ENCODE data around the gene ATG2A.

The ATG2A gene

DNA sequence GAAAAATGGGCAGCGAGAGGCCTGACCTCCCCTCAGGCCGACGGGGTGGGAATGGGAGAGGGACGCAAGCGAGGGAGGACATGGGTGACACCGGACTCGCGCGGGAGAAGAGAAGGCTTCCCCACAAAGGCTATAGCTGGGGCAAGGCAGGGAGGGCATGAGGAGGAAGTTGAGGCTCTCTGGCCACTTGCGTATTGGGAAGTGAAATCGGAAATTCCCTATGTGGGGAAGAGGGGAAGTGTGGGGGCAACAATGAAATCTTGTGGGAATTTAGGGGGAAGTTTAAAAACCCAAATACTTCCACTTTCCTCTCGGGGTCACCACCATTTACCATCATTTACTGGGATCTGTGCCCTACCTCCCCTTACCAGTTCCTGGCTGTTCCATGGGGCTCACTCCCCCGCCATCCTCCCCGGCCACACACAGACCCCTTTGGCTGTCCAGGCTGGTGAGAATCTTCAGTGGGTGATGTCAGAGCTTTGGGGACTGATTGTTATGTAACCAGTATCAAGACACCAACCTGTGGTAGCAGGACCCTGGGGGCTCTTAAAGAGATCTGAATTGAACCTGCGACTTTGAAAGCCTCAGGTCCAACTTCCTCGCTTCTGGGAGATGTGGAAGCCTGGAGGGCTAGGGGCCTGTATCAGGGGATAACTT lies 37.6 kb downstream of the ATG2A start:
- H3K27ac ChIP-seq (ENCODE audit: insufficient read depth, low read length, poor library complexity, severe bottlenecking) = peak overlapping the region; percentile 85
- H3K27me3 ChIP-seq (replicated peaks; ENCODE audit: control insufficient read depth, insufficient read depth, low read length, poor library complexity, severe bottlenecking) = no peaks in the 10 kb centered on the region
- H3K36me3 ChIP-seq (ENCODE audit: control insufficient read depth, insufficient read depth, low read length) = peaks cover 4% of the 10 kb centered on the region
- peak overlapping the region; percentile 53 for H3K4me3 ChIP-seq (ENCODE audit: insufficient read depth, low read depth, low read length, poor library complexity, severe bottlenecking)
- DNase-seq = no peak
- peaks cover 42% of the 10 kb centered on the region for H3K4me1 ChIP-seq (ENCODE audit: control insufficient read depth, insufficient read depth, low read length, poor library complexity, severe bottlenecking)
- H3K9me3 ChIP-seq (ENCODE audit: control insufficient read depth, low read length) = no peaks in the 10 kb centered on the region

DNA sequence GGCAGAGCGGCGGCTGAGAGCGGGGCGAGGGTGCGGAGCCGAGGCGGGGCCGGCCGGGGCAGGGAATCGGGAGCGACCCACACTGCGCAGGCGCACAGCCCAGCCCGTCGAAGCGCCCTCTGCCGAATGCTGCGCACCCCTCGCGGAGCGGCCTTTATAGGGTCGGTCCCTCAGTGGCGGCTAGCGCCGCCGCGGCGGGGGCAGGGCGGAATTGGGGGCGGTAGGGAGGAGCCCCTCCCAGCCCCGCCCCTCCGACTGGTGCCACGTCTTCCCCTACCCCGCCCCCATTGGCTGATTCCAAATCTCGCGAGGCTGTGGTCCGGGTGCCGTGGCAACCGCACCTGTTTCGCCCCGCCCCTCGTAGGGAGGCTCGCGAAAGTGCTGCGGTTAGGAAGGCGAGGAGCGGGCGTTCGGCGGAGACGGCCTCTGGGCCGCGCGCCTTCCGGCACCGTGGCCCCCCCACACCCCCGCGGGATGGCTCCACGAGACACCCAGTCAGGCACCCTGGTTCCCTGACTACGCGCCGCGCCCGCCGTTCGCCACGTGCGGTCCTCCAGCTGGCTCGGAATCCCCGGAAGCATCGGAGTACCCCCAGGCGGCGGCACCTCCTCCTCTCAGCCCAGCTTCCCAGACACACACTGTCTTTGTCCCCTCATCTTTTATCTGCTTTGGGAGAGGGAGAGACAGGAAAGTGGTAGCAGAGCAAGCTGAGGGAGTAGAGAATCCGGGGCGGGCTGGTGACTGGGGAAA lies 38.3 kb downstream of the ATG2A start, which contains the start of gene EHD1:
Gene EHD1, minus strand, starts transcription at position 128 of the 750 bp plus-strand sequence. CDS start 157 bp downstream, outside the sequence.
- DNase-seq = peak; percentile 99 to 100 (median 100)
- no peaks in the 10 kb centered on the region for H3K27me3 ChIP-seq (replicated peaks; ENCODE audit: control insufficient read depth, insufficient read depth, low read length, poor library complexity, severe bottlenecking)
- H3K4me1 ChIP-seq (ENCODE audit: control insufficient read depth, insufficient read depth, low read length, poor library complexity, severe bottlenecking) = peaks cover 42% of the 10 kb centered on the region
- peak within 1 kb of the TSS; percentile 95 for H3K4me3 ChIP-seq (ENCODE audit: insufficient read depth, low read depth, low read length, poor library complexity, severe bottlenecking)
- H3K27ac ChIP-seq (ENCODE audit: insufficient read depth, low read length, poor library complexity, severe bottlenecking) = peak within 1 kb of the TSS; percentile 85
- peaks cover 6% of the 10 kb centered on the region for H3K36me3 ChIP-seq (ENCODE audit: control insufficient read depth, insufficient read depth, low read length)
- no peaks in the 10 kb centered on the region for H3K9me3 ChIP-seq (ENCODE audit: control insufficient read depth, low read length)

DNA sequence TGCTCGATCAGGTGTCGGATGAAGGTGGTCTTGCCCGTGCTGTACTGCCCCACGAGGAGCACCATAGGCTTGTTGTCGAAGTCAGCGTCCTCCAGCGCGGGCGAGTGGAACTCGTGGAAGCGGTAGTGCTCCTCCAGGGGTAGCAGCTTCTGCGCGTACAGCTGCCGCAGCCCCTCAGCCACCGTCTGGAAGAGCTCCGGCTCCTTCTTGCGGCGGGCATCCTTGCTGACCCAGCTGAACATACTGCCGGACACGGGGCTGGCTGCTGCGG lies 38.9 kb downstream of the ATG2A start:
- DNase-seq = no peak
- Histone ChIP-seq H3K4me3 (ENCODE audit: insufficient read depth, low read depth, low read length, poor library complexity, severe bottlenecking) (peak overlapping the region; percentile 95), H3K4me1 (ENCODE audit: control insufficient read depth, insufficient read depth, low read length, poor library complexity, severe bottlenecking) (peaks cover 45% of the 10 kb centered on the region), H3K9me3 (ENCODE audit: control insufficient read depth, low read length) (no peaks in the 10 kb centered on the region), H3K27me3 (replicated peaks; ENCODE audit: control insufficient read depth, insufficient read depth, low read length, poor library complexity, severe bottlenecking) (no peaks in the 10 kb centered on the region), H3K27ac (ENCODE audit: insufficient read depth, low read length, poor library complexity, severe bottlenecking) (peak overlapping the region; percentile 85), H3K36me3 (ENCODE audit: control insufficient read depth, insufficient read depth, low read length) (peaks cover 9% of the 10 kb centered on the region)

DNA sequence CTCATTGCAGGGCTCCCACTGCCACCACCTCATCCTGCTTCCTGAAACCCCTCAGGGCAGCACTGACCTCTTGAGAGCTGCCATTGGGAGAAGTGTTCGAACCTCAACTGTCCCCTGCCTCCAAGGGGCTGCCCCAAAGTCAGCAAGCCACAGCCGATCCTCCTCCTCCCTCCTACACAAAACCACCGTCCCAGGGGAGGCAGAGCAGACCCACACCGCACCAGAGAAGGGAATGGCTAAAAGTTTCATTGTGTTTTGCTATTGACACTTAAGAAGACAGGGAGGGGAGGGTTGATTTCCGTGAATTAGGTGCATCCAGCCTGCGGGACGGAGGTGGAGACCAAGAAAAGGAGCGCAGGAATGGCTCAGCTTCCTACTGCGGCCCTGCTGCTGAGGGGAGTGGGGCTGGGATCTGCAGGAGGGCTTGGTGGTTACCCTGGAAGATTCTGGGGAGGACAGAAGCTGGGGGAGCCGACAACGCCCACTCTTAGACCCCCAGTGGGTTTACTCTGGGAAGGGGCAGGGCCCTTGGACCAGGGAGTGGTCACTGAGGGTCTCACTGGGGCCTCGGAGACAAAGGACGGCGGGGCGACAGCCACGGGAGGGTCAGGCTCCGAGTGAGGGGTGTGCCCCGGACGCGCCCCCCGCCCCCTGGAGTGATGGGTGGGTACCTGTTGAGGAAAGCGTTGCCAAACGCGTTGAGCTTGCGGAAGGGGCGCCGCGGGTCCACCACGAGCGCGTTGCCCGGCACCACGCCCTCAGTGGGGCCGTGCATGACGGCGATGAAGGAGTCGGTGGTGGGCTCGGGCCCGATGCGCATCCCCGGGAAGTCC lies 39.4 kb downstream of the ATG2A start:
- peaks cover 51% of the 10 kb centered on the region for H3K4me1 ChIP-seq (ENCODE audit: control insufficient read depth, insufficient read depth, low read length, poor library complexity, severe bottlenecking)
- H3K36me3 ChIP-seq (ENCODE audit: control insufficient read depth, insufficient read depth, low read length) = peaks cover 12% of the 10 kb centered on the region
- H3K27ac ChIP-seq (ENCODE audit: insufficient read depth, low read length, poor library complexity, severe bottlenecking) = peak overlapping the region; percentile 85
- no peaks in the 10 kb centered on the region for H3K27me3 ChIP-seq (replicated peaks; ENCODE audit: control insufficient read depth, insufficient read depth, low read length, poor library complexity, severe bottlenecking)
- H3K9me3 ChIP-seq (ENCODE audit: control insufficient read depth, low read length) = no peaks in the 10 kb centered on the region
- H3K4me3 ChIP-seq (ENCODE audit: insufficient read depth, low read depth, low read length, poor library complexity, severe bottlenecking) = peak overlapping the region; percentile 95
- no peak for DNase-seq

DNA sequence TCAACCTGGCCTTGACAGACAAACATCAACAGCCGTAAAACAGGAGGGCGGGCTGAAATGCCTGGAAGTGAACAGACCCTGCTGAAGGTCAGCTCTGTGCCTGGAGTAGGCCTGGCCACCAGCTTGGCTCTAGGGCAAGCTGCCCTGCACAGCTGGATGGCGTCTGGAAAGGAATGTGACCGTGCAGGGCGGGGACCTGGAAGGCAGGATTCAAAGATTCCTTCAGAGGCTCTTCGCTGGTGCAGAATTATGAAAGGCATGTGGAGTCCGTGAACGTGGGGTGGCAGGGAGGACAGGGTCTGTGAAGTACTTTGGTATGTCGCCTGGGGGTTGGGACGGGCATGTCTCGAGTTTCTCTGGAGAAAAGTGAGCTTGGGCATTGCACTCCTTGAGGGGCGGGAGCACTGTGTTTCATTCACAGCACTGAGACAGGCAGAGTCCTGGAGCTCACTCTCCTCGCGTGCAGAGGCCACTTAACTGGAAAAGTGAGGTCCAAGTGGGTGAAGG lies 40.1 kb downstream of the ATG2A start:
- DNase-seq = no peak
- H3K4me1 ChIP-seq (ENCODE audit: control insufficient read depth, insufficient read depth, low read length, poor library complexity, severe bottlenecking) = peaks cover 56% of the 10 kb centered on the region

DNA sequence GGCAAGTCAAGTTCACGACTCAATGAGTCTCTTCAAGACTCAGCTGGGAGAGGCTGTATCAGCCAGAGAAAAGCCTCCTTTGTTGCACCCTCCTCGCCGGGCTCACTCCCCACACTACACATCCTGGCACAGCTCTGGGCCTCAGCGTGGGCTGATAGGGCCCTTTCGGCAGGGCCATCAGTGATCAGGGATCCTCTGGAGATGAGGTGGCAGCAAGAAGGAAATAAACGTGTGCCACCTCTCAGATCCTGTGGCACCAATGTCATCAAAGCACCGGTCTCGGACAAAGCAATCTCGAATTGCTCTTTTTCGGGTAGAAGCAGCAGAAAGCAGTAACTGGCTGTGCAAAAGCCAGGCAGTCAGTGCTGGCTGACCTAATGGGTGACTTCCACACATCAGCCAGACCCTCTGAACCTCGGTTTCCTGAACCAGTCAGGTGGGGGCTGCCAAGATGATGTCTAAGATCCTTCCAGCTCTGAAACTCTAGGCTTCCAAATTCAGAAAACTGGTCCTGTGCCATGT lies 40.7 kb downstream of the ATG2A start:
- peak overlapping the region; percentile 95 for H3K4me3 ChIP-seq (ENCODE audit: insufficient read depth, low read depth, low read length, poor library complexity, severe bottlenecking)
- H3K27me3 ChIP-seq (replicated peaks; ENCODE audit: control insufficient read depth, insufficient read depth, low read length, poor library complexity, severe bottlenecking) = no peaks in the 10 kb centered on the region
- peak overlapping the region; percentile 85 for H3K27ac ChIP-seq (ENCODE audit: insufficient read depth, low read length, poor library complexity, severe bottlenecking)
- peaks cover 24% of the 10 kb centered on the region for H3K36me3 ChIP-seq (ENCODE audit: control insufficient read depth, insufficient read depth, low read length)
- H3K9me3 ChIP-seq (ENCODE audit: control insufficient read depth, low read length) = no peaks in the 10 kb centered on the region
- DNase-seq = no peak
- H3K4me1 ChIP-seq (ENCODE audit: control insufficient read depth, insufficient read depth, low read length, poor library complexity, severe bottlenecking) = peaks cover 62% of the 10 kb centered on the region

More for the DNA sequence above, 40.1 kb downstream of the ATG2A start:
- peak overlapping the region; percentile 95 for H3K4me3 ChIP-seq (ENCODE audit: insufficient read depth, low read depth, low read length, poor library complexity, severe bottlenecking)
- H3K9me3 ChIP-seq (ENCODE audit: control insufficient read depth, low read length) = no peaks in the 10 kb centered on the region
- peaks cover 18% of the 10 kb centered on the region for H3K36me3 ChIP-seq (ENCODE audit: control insufficient read depth, insufficient read depth, low read length)
- H3K27ac ChIP-seq (ENCODE audit: insufficient read depth, low read length, poor library complexity, severe bottlenecking) = peak overlapping the region; percentile 85
- no peaks in the 10 kb centered on the region for H3K27me3 ChIP-seq (replicated peaks; ENCODE audit: control insufficient read depth, insufficient read depth, low read length, poor library complexity, severe bottlenecking)

DNA sequence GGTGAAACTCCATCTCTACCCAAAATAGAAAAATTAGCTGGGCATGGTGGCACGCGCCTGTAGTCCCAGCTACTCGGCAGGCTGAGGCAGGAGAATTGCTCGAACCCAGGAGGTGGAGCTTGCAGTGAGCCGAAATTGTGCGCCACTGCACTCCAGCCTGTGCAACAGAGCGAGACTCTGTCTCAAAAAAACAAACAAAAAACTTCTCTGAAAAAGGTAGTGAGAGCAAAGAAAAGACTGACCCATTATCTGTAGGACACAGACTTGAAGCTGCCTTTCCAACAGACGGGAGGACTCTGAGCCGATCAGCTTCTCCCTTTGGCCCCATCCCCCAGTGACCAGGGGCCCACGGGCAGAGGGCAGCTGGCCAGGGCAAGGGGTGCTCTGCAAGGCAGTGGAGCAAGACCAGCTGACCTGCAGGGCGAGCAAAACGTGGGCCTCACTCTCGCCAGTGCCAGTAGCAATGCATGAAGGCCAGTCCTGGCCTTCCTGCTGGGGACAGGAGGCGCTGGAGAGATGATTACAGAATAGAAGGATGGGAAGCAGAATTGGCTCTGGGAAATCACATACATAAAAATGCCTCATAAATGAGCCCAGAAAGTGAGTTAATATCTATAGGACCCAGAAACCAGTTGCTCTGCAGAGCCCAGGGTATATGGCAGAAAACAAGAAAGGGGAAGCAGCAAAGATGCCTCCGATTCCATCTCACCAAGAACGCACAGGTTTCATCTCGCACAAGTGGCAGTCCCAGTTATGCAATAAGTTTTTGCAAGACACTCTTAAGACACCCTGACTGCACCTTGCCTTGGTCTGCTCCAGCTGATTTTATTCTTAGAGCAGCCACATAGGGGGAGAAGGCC lies 41.4 kb downstream of the ATG2A start:
- Histone ChIP-seq H3K27ac (ENCODE audit: insufficient read depth, low read length, poor library complexity, severe bottlenecking) (peak overlapping the region; percentile 85), H3K9me3 (ENCODE audit: control insufficient read depth, low read length) (no peaks in the 10 kb centered on the region), H3K4me3 (ENCODE audit: insufficient read depth, low read depth, low read length, poor library complexity, severe bottlenecking) (peak overlapping the region; percentile 95), H3K36me3 (ENCODE audit: control insufficient read depth, insufficient read depth, low read length) (peaks cover 31% of the 10 kb centered on the region), H3K4me1 (ENCODE audit: control insufficient read depth, insufficient read depth, low read length, poor library complexity, severe bottlenecking) (peaks cover 66% of the 10 kb centered on the region), H3K27me3 (replicated peaks; ENCODE audit: control insufficient read depth, insufficient read depth, low read length, poor library complexity, severe bottlenecking) (no peaks in the 10 kb centered on the region)
- no peak for DNase-seq

DNA sequence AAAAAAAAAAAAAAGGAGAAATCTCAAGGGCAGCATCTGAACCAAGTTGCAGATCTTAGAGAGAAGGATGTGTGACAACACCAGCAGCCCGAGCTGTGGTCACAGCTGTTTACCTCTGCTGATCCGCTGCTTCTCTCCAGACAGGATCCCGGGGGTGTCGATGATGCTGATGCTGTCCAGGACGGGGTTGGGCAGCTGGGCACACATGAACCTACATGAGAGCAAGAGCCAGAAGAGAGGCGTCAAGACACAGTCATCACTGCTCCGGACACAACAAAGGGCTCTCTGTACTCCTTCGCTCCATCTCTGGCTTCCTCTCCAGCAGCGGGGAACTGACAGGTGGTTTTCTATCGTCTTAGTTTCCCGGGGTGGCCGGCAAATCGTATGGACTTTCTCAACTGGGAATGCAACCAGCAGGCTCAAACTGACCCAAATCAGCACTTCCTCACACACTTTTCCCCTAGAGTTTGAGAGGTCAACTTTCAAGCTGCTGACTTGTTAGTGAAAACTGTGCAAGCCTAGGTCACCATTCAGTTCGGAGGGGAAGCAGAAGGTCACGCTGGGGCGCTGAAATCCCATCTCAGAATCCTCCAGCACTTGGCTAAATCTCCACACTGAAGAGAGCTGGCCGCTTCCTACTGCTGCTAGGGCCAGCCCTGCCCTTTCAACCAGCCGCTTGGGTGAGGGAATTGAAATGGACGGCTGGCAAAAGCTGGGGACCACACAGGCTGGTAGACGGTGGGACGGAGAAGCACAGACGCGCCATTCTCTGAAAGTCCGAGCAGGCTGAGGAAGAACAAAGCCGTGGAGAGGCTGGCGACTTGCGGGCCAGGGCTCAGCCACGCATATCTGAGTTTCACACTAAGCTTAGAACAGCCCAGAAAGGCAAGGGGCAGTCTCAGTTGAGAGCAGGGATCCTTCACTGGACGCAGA lies 42.4 kb downstream of the ATG2A start:
- no peaks in the 10 kb centered on the region for H3K9me3 ChIP-seq (ENCODE audit: control insufficient read depth, low read length)
- peaks cover 66% of the 10 kb centered on the region for H3K4me1 ChIP-seq (ENCODE audit: control insufficient read depth, insufficient read depth, low read length, poor library complexity, severe bottlenecking)
- H3K4me3 ChIP-seq (ENCODE audit: insufficient read depth, low read depth, low read length, poor library complexity, severe bottlenecking) = peak overlapping the region; percentile 3
- DNase-seq = peak in 2 of 3 donors; percentile 52 to 64
- H3K27ac ChIP-seq (ENCODE audit: insufficient read depth, low read length, poor library complexity, severe bottlenecking) = peak overlapping the region; percentile 40
- no peaks in the 10 kb centered on the region for H3K27me3 ChIP-seq (replicated peaks; ENCODE audit: control insufficient read depth, insufficient read depth, low read length, poor library complexity, severe bottlenecking)
- H3K36me3 ChIP-seq (ENCODE audit: control insufficient read depth, insufficient read depth, low read length) = peaks cover 33% of the 10 kb centered on the region
